GM21367 (cell line): ENCODE measurements around the gene IFNGR2.
A peak's percentile ranks its signal among the peaks of the same experiment; 100 is the strongest.
"Not testable (repeated sequence)": the region's sequence is repeated elsewhere in the genome, so short reads cannot be mapped to it uniquely, and the experiment has no call there.

Experiments
- ATAC-seq: cut with Tn5 transposase; IDR thresholded peaks from one replicate; pipeline ENCODE4 v1.9.1; 2021; ENCODE audit not compliant: unreplicated experiment

IFNGR2 gene

GRCh38 chr21:33401630-33401992, 1.6 kb upstream of the IFNGR2 start:
- ATAC-seq: no peak

GRCh38 chr21:33402001-33402979, 923 bp upstream of the IFNGR2 start:
- ATAC-seq: no peak

GRCh38 chr21:33403786-33404585, 773 bp downstream of the IFNGR2 start:
- peak; percentile 30 for ATAC-seq

DNA sequence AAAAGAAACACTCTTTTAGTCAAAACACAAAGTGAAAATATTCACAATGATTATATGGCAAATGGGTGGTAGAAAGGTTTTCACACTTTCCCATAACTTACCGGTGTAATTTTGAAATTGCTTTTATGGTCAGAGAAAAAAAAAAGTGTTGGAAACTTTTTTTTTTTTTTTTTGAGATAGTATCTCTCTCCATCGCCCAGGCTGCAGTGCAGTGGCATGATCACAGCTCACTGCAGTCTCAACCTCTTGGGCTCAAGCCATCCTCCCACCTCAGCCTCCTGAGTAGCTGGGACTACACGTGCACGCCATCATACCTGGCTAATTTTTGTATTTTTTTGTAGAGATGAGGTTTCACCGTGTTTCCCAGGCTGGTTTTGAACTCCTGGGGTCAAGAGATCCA, 3.3 kb downstream of the IFNGR2 start:
- ATAC-seq: no peak

- no peak for ATAC-seq
Measured at GRCh38 chr21:33411949-33412430, 8.8 kb downstream of the IFNGR2 start.

- ATAC-seq: not testable (repeated sequence)
Measured at GRCh38 chr21:33412439-33412831, 9.2 kb downstream of the IFNGR2 start.

GRCh38 chr21:33412832-33413519, 9.8 kb downstream of the IFNGR2 start:
- ATAC-seq: no peak

- no peak for ATAC-seq
Measured at GRCh38 chr21:33414068-33414467, 10.9 kb downstream of the IFNGR2 start.

DNA sequence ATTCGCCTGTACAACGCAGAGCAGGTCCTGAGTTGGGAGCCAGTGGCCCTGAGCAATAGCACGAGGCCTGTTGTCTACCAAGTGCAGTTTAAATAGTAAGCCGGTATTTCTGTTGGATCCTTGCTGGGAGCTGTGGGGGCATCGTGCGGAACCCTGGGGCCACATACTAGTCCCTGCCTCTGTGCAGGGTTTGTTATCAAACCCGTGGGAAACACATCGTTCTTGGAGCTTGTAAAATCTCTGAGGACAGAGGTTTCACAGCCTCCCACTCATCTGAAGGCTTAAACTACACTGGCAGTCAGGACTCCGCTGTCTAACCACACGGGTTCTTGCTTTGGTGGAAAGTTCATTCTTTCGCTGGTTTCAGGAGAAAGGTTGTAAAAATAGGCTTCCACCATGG, 11.7 kb downstream of the IFNGR2 start:
- no peak for ATAC-seq

DNA sequence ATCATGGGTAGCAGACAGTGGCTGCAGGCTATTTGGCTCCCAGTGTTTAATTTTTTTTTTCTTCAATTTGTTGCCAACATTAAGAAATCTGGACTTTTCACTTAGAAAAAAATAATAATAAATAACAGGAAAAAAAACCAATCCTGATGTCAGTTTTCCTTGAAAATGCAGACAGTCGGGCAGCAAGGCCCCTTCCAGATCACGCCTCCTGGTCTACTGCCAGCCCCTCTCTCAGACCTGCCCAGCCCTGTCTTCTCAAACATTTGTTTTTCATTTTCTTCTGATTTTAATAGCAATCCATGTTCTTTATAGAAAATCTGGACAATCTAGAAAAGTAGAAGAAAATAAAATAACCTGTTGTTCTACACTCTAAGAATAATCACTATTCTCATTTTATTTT, 15.5 kb downstream of the IFNGR2 start:
- ATAC-seq: no peak

DNA sequence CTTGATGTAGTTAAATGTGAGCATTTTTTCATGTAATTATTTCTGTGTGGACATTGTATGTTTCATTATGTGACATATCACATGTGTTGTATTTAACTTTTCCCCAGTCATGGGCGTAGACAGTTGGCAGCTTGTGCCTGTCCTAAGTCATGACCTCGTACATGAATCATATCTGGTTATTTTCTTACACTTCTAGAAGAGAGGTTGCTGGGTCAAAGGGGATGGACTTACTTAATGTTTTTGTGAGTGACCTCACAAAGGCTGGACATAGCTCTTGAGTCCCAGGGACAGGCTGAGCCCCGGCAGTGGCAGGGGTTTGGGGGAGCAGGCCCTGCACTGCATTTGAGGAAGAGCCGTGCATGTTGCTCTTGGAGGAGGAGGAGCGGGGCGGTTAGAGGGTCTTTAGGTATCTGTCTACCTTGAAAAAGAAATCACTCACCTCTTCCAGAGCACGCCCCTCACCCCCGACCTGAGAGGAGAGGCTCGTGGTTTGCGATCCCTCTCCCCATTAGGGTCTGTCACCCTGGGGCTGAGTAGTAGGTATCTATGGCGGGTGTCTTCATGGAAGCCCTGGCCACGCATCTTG, 16.4 kb downstream of the IFNGR2 start:
- ATAC-seq: no peak

DNA sequence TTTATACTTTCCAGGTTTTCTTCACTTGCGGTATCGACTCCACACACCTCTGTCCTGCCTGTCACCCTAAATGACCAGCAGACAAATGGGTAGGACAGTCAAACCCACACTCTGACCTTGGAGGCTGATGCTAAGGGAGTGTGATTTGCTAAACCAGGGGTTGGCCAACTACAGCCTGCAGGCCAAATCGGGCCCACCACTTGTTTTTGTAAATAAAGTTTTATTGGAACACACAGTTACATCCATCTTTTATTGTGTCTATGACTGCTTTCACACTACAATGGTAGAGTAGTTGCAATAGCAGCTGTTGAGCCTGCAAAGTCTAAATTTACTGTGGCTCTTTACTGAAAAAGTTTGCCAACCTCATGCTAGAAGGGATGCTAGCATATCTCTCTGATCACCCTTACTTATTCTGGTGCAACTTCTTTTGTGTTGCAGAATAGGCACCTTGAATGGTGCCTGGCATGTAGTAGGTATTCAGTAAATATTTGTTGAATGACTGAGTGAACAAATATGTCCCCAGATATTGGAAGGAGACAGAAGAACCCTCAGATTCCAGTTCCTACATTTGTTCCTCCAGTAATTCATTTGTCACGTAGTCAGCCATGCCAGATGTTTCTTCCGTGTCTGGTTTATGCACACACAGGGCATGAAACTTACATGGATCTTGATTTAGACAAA, 18.6 kb downstream of the IFNGR2 start:
- no peak for ATAC-seq

- no peak for ATAC-seq
Measured at GRCh38 chr21:33424214-33424613, 21.0 kb downstream of the IFNGR2 start.

- ATAC-seq: no peak
Measured at GRCh38 chr21:33425825-33426224, 22.6 kb downstream of the IFNGR2 start.

DNA sequence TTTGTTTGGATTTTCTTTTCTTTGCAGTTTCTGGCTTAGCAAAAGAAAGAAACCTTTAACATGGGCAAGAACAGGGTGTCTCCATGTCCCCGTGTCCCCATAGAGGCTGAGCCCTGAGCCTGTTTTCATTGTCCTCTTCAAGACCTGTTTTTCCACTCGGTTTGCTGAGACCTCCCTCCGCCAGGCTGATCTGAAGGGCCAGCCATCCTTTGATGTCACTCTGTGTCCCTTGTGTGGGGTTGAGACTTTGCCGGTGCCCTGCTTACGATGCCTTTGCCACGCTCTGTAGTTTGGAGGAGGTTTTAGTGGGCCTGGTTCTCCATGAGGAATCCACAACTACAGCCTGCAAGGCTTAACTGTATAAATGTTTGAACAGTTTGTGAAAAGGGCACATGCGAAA, 23.8 kb downstream of the IFNGR2 start:
- no peak for ATAC-seq

GRCh38 chr21:33428669-33429068, 25.5 kb downstream of the IFNGR2 start:
- ATAC-seq: no peak

GRCh38 chr21:33430858-33431257, 27.6 kb downstream of the IFNGR2 start:
- ATAC-seq: no peak

- no peak for ATAC-seq
Measured at GRCh38 chr21:33432496-33432895, 29.3 kb downstream of the IFNGR2 start.

GRCh38 chr21:33433001-33433400, 29.8 kb downstream of the IFNGR2 start:
- no peak for ATAC-seq

GRCh38 chr21:33433425-33434114, 30.4 kb downstream of the IFNGR2 start:
- ATAC-seq: no peak
